Peyer's patch (tissue), 4 donors: ENCODE measurements around the gene SERINC5.

Source experiments
- CTCF ChIP-seq, 6 experiments: fragments of 450-650 bp in 4 of 6; fragments of 200-600 bp in 2 of 6; sonication (generic) in 1 of 6; IDR thresholded peaks; one replicate each; pipeline ENCODE4 v1.5.1; 2017 to 2019; ENCODE audit warnings: antibody characterized with exemption in 6 of 6, mild to moderate bottlenecking in 3 of 6, moderate library complexity in 1 of 6
- POLR2A ChIP-seq, 2 donors: fragments of 450-650 bp; IDR thresholded peaks; one replicate each; pipeline ENCODE4 v1.5.1; 2017; ENCODE audit warnings: antibody characterized with exemption in 2 of 2, mild to moderate bottlenecking in 2 of 2, moderate library complexity in 2 of 2

GRCh38 chr5:80161165-80161564 lies 94.7 kb downstream of the SERINC5 start:
- TF ChIP-seq CTCF (IDR thresholded peaks at IDR 0.05) (no peak), POLR2A (IDR thresholded peaks at IDR 0.05) (no peak)
